K562 (cell line): Measurements from ENCODE around the gene FBXL12. TPM values are rescaled to one million over a fixed set of nuclear protein-coding genes. Genes with fewer than 3 reads are reported as not detected.

Source experiments
- FIP1L1 ChIP-seq: fragments of 200-400 bp; formaldehyde crosslinking; IDR thresholded peaks from 2 replicates; pipeline ENCODE4 v1.6.1; 2018; ENCODE audit warnings: mild to moderate bottlenecking, low read depth, low read length; ENCODE audit not compliant: poor library complexity, severe bottlenecking
- ZBTB7A ChIP-seq: IDR thresholded peaks from 2 replicates; pipeline ENCODE4 v1.6.1; 2011; ENCODE audit warnings: low read depth, mild to moderate bottlenecking, low read length, moderate library complexity, borderline replicate concordance; ENCODE audit not compliant: control insufficient read depth
- ZNF212 ChIP-seq: fragments of 450-650 bp; formaldehyde crosslinking; IDR thresholded peaks from 2 replicates; pipeline ENCODE4 v1.4.0; 2020; ENCODE audit warnings: mild to moderate bottlenecking
- polyA plus RNA-seq, 8 experiments: library from polyadenylated mRNA; depleted of rRNA in 4 of 8; stranded (reverse) in 5 of 8; unstranded in 3 of 8; fragments of >200 nt; fragmentation: Nextera tagmentation in 2 of 8; fragmentation: Illumina TruSeq in 1 of 8; extraction: Ambion mirVana in 2 of 8; extraction: Trizol in 1 of 8; gene quantifications; 2 replicates each; pipeline versions ENCODE4 v1.2.1 to v1.2.3, GENCODE V29; 2011 to 2014; ENCODE audit warnings: inconsistent platforms in 1 of 8, missing spikeins in 1 of 8
- total RNA-seq, 7 experiments: library from RNA; depleted of rRNA in 6 of 7; stranded (reverse); fragments of >200 nt in 6 of 7; fragmentation: Illumina TruSeq in 2 of 7; extraction: Trizol in 2 of 7; gene quantifications; 2 replicates each; pipeline versions ENCODE4 v1.2.1 to v1.2.3, GENCODE V29; 2011 to 2021; ENCODE audit warnings: low replicate concordance in 1 of 7
- TF ChIP-seq, protein P1 (sequence below): fragments of 250-450 bp; sonication (Bioruptor Pico); IDR thresholded peaks from 2 replicates; pipeline ENCODE4 v1.4.0; 2020
- TF ChIP-seq, protein P2 (sequence below): sonication (generic); formaldehyde crosslinking; IDR thresholded peaks from 2 replicates; pipeline ENCODE4 v1.8.0; 2022; ENCODE audit warnings: mild to moderate bottlenecking, missing genetic modification reagents, borderline replicate concordance
- TF ChIP-seq, protein P3 (sequence below): sonication (generic); formaldehyde crosslinking; IDR thresholded peaks from 2 replicates; pipeline ENCODE4 v1.8.0; 2022; ENCODE audit warnings: missing genetic modification reagents, mild to moderate bottlenecking, moderate library complexity, borderline replicate concordance

FBXL12 gene
- total and polyA plus RNA-seq, 9 of the 15 experiments (the other 6 are each of a cell fraction or from before 2014, with no cell fraction given): 2.7 to 40.5 (median 26.5) TPM

DNA sequence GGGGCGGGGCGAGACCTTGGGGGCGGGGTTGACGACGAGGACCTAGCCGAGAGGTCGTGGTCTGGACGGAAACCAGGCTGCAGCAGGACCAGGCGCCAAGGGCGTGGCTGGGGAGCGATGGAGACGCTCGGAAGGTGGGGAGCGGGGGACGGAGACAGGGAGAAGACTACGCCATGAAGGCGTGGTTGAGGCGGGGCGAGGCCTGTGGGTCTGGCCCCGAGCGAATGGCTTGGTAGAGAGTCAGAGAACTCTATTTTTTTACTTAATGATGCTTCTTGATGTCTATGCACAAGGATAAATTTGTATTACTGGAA, 674 bp upstream of the FBXL12 start (continued):
- TF ChIP-seq, protein P1, sequence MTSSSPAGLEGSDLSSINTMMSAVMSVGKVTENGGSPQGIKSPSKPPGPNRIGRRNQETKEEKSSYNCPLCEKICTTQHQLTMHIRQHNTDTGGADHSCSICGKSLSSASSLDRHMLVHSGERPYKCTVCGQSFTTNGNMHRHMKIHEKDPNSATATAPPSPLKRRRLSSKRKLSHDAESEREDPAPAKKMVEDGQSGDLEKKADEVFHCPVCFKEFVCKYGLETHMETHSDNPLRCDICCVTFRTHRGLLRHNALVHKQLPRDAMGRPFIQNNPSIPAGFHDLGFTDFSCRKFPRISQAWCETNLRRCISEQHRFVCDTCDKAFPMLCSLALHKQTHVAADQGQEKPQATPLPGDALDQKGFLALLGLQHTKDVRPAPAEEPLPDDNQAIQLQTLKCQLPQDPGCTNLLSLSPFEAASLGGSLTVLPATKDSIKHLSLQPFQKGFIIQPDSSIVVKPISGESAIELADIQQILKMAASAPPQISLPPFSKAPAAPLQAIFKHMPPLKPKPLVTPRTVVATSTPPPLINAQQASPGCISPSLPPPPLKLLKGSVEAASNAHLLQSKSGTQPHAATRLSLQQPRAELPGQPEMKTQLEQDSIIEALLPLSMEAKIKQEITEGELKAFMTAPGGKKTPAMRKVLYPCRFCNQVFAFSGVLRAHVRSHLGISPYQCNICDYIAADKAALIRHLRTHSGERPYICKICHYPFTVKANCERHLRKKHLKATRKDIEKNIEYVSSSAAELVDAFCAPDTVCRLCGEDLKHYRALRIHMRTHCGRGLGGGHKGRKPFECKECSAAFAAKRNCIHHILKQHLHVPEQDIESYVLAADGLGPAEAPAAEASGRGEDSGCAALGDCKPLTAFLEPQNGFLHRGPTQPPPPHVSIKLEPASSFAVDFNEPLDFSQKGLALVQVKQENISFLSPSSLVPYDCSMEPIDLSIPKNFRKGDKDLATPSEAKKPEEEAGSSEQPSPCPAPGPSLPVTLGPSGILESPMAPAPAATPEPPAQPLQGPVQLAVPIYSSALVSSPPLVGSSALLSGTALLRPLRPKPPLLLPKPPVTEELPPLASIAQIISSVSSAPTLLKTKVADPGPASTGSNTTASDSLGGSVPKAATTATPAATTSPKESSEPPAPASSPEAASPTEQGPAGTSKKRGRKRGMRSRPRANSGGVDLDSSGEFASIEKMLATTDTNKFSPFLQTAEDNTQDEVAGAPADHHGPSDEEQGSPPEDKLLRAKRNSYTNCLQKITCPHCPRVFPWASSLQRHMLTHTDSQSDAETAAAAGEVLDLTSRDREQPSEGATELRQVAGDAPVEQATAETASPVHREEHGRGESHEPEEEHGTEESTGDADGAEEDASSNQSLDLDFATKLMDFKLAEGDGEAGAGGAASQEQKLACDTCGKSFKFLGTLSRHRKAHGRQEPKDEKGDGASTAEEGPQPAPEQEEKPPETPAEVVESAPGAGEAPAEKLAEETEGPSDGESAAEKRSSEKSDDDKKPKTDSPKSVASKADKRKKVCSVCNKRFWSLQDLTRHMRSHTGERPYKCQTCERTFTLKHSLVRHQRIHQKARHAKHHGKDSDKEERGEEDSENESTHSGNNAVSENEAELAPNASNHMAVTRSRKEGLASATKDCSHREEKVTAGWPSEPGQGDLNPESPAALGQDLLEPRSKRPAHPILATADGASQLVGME (CRISPR knock-in tag): 0 out of 2 replicates have a peak, but pooled peaks have one; percentile 55
- TF ChIP-seq, protein P2, sequence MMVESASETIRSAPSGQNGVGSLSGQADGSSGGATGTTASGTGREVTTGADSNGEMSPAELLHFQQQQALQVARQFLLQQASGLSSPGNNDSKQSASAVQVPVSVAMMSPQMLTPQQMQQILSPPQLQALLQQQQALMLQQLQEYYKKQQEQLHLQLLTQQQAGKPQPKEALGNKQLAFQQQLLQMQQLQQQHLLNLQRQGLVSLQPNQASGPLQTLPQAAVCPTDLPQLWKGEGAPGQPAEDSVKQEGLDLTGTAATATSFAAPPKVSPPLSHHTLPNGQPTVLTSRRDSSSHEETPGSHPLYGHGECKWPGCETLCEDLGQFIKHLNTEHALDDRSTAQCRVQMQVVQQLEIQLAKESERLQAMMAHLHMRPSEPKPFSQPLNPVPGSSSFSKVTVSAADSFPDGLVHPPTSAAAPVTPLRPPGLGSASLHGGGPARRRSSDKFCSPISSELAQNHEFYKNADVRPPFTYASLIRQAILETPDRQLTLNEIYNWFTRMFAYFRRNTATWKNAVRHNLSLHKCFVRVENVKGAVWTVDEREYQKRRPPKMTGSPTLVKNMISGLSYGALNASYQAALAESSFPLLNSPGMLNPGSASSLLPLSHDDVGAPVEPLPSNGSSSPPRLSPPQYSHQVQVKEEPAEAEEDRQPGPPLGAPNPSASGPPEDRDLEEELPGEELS: no peak
- TF ChIP-seq, protein P3, sequence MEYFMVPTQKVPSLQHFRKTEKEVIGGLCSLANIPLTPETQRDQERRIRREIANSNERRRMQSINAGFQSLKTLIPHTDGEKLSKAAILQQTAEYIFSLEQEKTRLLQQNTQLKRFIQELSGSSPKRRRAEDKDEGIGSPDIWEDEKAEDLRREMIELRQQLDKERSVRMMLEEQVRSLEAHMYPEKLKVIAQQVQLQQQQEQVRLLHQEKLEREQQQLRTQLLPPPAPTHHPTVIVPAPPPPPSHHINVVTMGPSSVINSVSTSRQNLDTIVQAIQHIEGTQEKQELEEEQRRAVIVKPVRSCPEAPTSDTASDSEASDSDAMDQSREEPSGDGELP (CRISPR knock-in tag): 0 out of 2 replicates have a peak, but pooled peaks have one; percentile 13
- TF ChIP-seq ZNF212 (CRISPR knock-in tag) (no peak), ZBTB7A (peak; percentile 38; the same call in 1 of the 2 replicates), FIP1L1 (no peak)
